ENCODE measurements around the gene CDK6. TPM values are rescaled to one million over a fixed set of nuclear protein-coding genes. Genes with fewer than 3 reads are reported as not detected.

Gene CDK6
- total and polyA plus RNA-seq, 10 of the 15 experiments (the other 5 are each of a cell fraction or from before 2014, with no cell fraction given) = 8.0 to 118 (median 45.8) TPM

GRCh38 chr7:92647652-92648051, 188.7 kb downstream of the CDK6 start (continued):
- no peak for TF ChIP-seq PRDM15 (CRISPR knock-in tag; IDR thresholded peaks at IDR 0.05)
- no peak for TF ChIP-seq CBFB (IDR thresholded peaks at IDR 0.05; ENCODE audit: low read depth)

GRCh38 chr7:92647011-92647625, 189.3 kb downstream of the CDK6 start:
- no peak overlapping the region for H3K4me3 ChIP-seq
- TF ChIP-seq NFYB (IDR thresholded peaks at IDR 0.05; ENCODE audit: insufficient read depth, low read depth, low read length) (no peak), JUNB (IDR thresholded peaks at IDR 0.05) (peak; percentile 8; the same call in 1 of the 2 replicates), IKZF2 (IDR thresholded peaks at IDR 0.05) (no peak), ZNF24 (IDR thresholded peaks at IDR 0.05) (peak; percentile 91), EP300 (IDR thresholded peaks at IDR 0.05; ENCODE audit: borderline replicate concordance in 1 of 2, control insufficient read depth in 1 of 2, low read depth in 2 of 2, low read length in 2 of 2) (0 out of 4 replicates have a peak, but pooled peaks of 1 of the 2 experiments have one; percentile 13)
- no peak overlapping the region for H3K9ac ChIP-seq (ENCODE audit: control insufficient read depth, insufficient read depth, low read length)
- peaks cover 32% of the 10 kb centered on the region for H3K4me1 ChIP-seq (ENCODE audit: control insufficient read depth, insufficient read depth, low read length)
- peak overlapping the region; percentile 39; the same call in 1 of the 2 replicates for H3K4me2 ChIP-seq (ENCODE audit: control insufficient read depth, insufficient read depth)
- peaks cover 11% of the 10 kb centered on the region for H3K79me2 ChIP-seq (ENCODE audit: control insufficient read depth, insufficient read depth, low read length)
- ChIA-PET CTCF (interaction anchor here (0.5 to 8.4 kb wide), 4 partner anchors 15 to 186 kb away, joined by 5 to 40 read pairs (median 8); no protein-coding TSS in a partner anchor), RAD21 (ENCODE audit: unreplicated experiment) (interaction anchor here (1.2 to 4.2 kb wide), 3 partner anchors 12 to 186 kb away, joined by 4 to 47 read pairs (median 20); no protein-coding TSS in a partner anchor), SMC1A (ENCODE audit: uncharacterized antibody, unreplicated experiment) (interaction anchor here (0.5 to 13.2 kb wide), 6 partner anchors 10 to 406 kb away, joined by 3 to 176 read pairs (median 11); no protein-coding TSS in a partner anchor), POLR2A (interaction anchor here (1.0 to 1.6 kb wide), 2 partner anchors 11 to 13 kb away, joined by 3 to 4 read pairs; no protein-coding TSS in a partner anchor)
- H3K27ac ChIP-seq (ENCODE audit: control insufficient read depth, insufficient read depth) = no peak overlapping the region
- H3K36me3 ChIP-seq (ENCODE audit: control insufficient read depth in 2 of 2, insufficient read depth in 2 of 2, low read length in 1 of 2) = peaks cover 3% of the 10 kb centered on the region in 2 experiments; a peak in 2 of 4 replicates
- DNase-seq (ENCODE audit: low read depth, low spot score) (no peak), ATAC-seq (peak; percentile 61), FAIRE-seq (no peak)
- BruUV-seq (replicated peaks) = no TSS peak
- intact Hi-C loops (cut with micrococcal nuclease; ENCODE audit: unreplicated experiment) = no loop called here
- 23% methylated on average over 5 of the region's 5 CpGs for WGBS (ENCODE audit: insufficient coverage, insufficient replicate concordance, low lambda C conversion rate, missing lambda C conversion rate)
- H3K27me3 ChIP-seq (replicated peaks in 1 of 2; ENCODE audit: control insufficient read depth in 2 of 2, insufficient read depth in 2 of 2, low read length in 1 of 2) = no peaks in the 10 kb centered on the region
- H4K20me1 ChIP-seq (ENCODE audit: control insufficient read depth, insufficient read depth) = no peaks in the 10 kb centered on the region
- in situ Hi-C loops (cut with MboI) = no loop called here
- no peaks in the 10 kb centered on the region; the same call in 2 of the 3 replicates for H3K9me3 ChIP-seq (replicated peaks; ENCODE audit: control insufficient read depth, insufficient read depth, low read length)
- H2AFZ ChIP-seq (ENCODE audit: control insufficient read depth, low read depth, low read length) = no peak overlapping the region

All from GM12878 (cell line).